HG02678 (cell line): Measurements from ENCODE around the gene TCP11L2.
"Not testable (repeated sequence)": the region's sequence is repeated elsewhere in the genome, so short reads cannot be mapped to it uniquely, and the experiment has no call there.

Experiments
- ATAC-seq: cut with Tn5 transposase; IDR thresholded peaks from one replicate; pipeline ENCODE4 v1.9.1; 2021; ENCODE audit warnings: mild to moderate bottlenecking, moderate library complexity; ENCODE audit not compliant: unreplicated experiment

The TCP11L2 gene

GRCh38 chr12:106341086-106341877 is 38.7 kb downstream of the TCP11L2 start:
- no peak for ATAC-seq

GRCh38 chr12:106342397-106343213 is 40.1 kb downstream of the TCP11L2 start:
- ATAC-seq = no peak

GRCh38 chr12:106343214-106343528 is 40.6 kb downstream of the TCP11L2 start:
- ATAC-seq = no peak

GRCh38 chr12:106344131-106344530 is 41.6 kb downstream of the TCP11L2 start:
- ATAC-seq = no peak

- no peak for ATAC-seq
Observed at GRCh38 chr12:106345746-106346145, 43.2 kb downstream of the TCP11L2 start.

GRCh38 chr12:106348411-106348810 is 45.9 kb downstream of the TCP11L2 start:
- ATAC-seq = no peak

- no peak for ATAC-seq
Observed at GRCh38 chr12:106353175-106353574, 50.6 kb downstream of the TCP11L2 start.

GRCh38 chr12:106357549-106358395 is 55.2 kb downstream of the TCP11L2 start, which contains the start of gene POLR3B:
POLR3B (plus strand) TSS chr12:106357748; CDS start chr12:106357880, 132 bp downstream.
- peak; percentile 92 for ATAC-seq

- peak; percentile 11 for ATAC-seq
Observed at GRCh38 chr12:106358396-106359241, 56.1 kb downstream of the TCP11L2 start.

GRCh38 chr12:106359646-106360399 is 57.3 kb downstream of the TCP11L2 start:
- no peak for ATAC-seq

GRCh38 chr12:106360400-106360994 is 58.0 kb downstream of the TCP11L2 start:
- no peak for ATAC-seq

GRCh38 chr12:106362971-106363370 is 60.4 kb downstream of the TCP11L2 start:
- no peak for ATAC-seq

GRCh38 chr12:106364261-106364660 is 61.7 kb downstream of the TCP11L2 start:
- no peak for ATAC-seq

- no peak for ATAC-seq
Observed at GRCh38 chr12:106369624-106370346, 67.3 kb downstream of the TCP11L2 start.

- ATAC-seq = no peak
Observed at GRCh38 chr12:106378788-106379187, 76.3 kb downstream of the TCP11L2 start.

- no peak for ATAC-seq
Observed at GRCh38 chr12:106380954-106381353, 78.4 kb downstream of the TCP11L2 start.

GRCh38 chr12:106381866-106382265 is 79.3 kb downstream of the TCP11L2 start:
- not testable (repeated sequence) for ATAC-seq

GRCh38 chr12:106386813-106387535 is 84.4 kb downstream of the TCP11L2 start:
- no peak for ATAC-seq
